Muscle of back (tissue), 13 donors: ENCODE data around the gene AKR1B15. TPM values are rescaled to one million over a fixed set of nuclear protein-coding genes. Genes with fewer than 3 reads are reported as not detected.
"Not testable (repeated sequence)": the region's sequence is repeated elsewhere in the genome, so short reads cannot be mapped to it uniquely, and the experiment has no call there.

Experiments
- DNase-seq, 3 donors: peaks; one replicate each; pipeline versions ENCODE4 v3.0.0 to v3.0.0-alpha.2; 2013
- long read RNA-seq, 9 donors: transcript quantifications; one replicate each; lab custom pipeline, GENCODE V29; 2026
- polyA plus RNA-seq, 10 donors: library from polyadenylated mRNA; unstranded; fragments of 120-200 nt; gene quantifications; one replicate each; pipeline ENCODE4 v1.2.1, GENCODE V29; 2013; ENCODE audit not compliant: insufficient read length in 10 of 10

The AKR1B15 gene
- polyA plus RNA-seq: under 1 TPM in 9 of 10 donors, not detected in 1; 0.08 to 0.67 (median 0.27) TPM
- long read RNA-seq, donor 1: 0 reads
- long read RNA-seq, donor 2: 0 reads
- long read RNA-seq, donor 3: 0 reads
- long read RNA-seq, donor 4: 0 reads
- long read RNA-seq, donor 5: 0 reads
- long read RNA-seq, donor 6: 0 reads
- long read RNA-seq, donor 7: 0 reads
- long read RNA-seq, donor 8: 0 reads
- long read RNA-seq, donor 9: 0 reads

DNA sequence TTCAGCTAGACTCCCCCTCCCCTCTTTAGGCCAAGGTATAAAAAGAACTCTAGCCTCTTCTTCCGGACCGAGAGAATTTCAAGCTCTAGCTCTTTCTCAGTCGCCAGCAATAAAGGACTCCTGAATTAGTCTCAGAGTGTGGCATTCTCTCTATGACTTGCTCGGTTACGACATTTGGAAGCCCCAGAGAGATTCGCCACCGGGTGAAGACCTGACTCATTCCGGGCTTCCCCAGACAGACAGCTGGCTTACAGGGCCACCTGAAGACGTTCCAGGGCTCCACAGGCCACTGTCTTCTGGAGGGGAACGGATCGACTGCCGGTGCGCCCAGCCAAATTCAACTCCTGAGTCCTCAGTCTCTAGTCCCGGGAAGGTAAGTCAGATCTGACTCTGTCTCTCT, at the start of gene AKR1B15:
Gene AKR1B15 (plus strand): TSS at position 234 of the 400 bp plus-strand sequence. CDS start 15,510 bp downstream, outside the sequence.
- no peak for DNase-seq

GRCh38 chr7:134500406-134500805, 48.5 kb upstream of the AKR1B15 start:
- DNase-seq: no peak

GRCh38 chr7:134500982-134501381, 47.9 kb upstream of the AKR1B15 start:
- no peak for DNase-seq

DNA sequence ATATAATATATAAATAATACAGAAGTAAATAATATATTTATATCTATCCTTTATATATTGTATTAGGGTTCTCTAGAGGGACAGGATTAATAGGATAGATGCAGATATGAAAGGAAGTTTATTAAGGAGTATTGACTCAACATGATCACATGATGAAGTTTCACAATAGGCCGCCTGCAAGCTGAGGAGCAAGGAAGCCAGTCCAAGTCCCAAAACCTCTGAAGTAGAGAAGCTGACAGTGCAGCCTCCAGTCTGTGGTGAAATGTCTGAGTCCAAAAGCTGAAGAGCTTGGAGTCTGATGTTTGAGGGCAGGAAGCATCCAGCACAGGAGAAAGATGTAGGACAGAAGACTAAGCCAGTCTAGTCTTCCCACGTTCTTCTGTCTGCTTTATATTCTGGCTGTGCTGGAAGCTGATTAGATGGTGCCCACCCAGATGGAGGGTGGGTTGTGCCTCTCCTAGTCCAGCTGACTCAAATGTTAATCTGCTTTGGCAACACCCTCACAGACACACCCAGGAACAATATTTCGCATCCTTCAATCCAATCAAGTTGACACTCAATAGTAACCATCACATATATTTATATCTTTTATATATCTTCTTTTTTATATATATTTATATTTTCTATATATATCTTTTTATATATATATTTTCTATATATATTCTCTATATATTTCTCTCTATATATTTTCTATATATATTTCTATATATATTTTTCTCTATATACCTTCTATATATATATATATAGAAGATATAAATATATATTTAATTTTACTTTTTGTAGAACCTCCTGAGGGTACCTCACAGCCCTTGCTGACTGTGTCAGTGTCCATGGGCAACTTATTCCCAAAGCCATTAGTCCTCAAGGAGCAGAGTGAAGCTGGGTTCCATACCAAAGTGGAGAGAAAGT, 46.2 kb upstream of the AKR1B15 start:
- no peak for DNase-seq

DNA sequence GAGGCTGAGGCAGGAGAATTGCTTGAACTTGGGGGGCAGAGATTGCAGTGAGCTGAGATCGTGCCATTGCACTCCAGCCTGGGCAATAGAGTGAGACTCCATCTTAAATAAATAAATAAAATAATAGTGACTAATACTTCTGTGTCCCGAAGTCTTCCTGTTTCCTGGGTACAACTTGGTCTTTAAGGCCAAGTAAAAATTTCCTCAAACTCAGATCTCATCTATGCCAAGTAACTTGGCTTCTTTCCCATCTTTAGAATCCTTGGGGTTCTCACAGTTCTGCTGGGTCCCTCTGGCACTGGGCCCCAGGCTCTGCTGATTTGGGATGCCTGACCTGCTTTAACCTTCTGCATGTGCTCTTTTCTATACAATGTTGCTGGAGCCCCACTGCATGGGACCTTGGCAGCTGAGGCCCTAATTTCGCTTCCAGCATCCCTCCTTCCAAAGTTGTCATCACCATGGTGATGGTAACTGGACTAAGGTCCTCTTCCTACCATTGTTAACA, 44.2 kb upstream of the AKR1B15 start:
- no peak for DNase-seq

DNA sequence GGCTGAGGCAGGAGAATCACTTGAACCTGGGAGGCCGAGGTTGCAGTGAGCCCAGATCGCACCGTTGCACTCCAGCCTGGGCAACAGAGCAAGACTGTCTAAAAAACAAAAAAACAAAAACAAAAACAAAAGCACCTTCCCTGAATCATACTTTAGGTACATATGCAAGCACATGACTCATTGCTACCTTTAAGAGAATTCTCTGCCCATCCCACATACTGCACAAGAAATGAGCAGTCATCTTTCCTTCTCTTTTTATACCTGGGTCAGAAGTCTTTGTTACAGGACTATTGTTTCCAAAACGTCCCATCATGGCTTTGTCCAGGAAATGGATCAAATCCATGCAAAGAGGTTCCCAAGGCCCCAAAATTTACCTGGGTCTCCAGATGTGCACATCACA, 43.1 kb upstream of the AKR1B15 start:
- no peak for DNase-seq

GRCh38 chr7:134509010-134509409, 39.9 kb upstream of the AKR1B15 start:
- no peak for DNase-seq

DNA sequence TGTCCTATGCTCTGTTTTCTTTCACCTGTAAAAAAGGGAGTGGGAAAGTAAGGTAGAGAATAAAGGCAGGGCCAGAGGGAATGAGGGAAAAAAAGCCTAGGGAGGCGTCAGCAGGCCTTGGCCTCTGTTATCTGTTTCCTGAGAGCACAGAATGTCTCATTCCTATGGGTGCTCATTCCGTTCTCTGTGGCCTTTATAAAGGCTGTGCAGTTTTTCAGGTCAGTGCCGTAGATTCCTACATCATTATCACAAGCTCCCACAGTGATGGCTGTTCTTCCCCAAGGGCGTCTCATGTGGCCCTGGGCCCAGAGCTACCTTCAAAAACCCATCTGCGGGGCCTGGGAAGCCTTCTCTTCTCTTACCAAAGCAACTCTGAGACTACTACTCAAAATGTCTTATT, 38.3 kb upstream of the AKR1B15 start:
- DNase-seq: no peak

DNA sequence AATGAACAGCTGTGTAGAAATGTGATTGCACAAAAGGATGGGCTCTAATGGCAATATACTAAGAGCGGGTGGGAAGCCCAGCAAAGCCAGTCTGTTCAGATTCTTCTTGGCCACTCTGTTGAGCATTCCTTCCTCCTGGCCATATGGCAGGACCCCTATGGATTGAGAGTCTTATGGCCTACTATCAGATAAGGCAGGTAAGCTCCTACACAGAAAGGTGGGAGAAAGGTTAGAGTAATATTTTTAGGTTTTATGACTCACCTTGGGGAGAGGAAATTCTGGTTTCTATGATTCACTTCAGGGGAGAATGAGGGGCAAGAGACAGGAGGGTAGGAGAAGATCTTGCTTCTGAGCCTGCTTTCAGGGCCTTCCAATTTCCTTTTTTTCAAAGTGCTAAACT, 36.6 kb upstream of the AKR1B15 start:
- DNase-seq: no peak

- peak; percentile 27 to 66 (median 38) for DNase-seq
Observed at GRCh38 chr7:134513169-134513752, 35.6 kb upstream of the AKR1B15 start.

DNA sequence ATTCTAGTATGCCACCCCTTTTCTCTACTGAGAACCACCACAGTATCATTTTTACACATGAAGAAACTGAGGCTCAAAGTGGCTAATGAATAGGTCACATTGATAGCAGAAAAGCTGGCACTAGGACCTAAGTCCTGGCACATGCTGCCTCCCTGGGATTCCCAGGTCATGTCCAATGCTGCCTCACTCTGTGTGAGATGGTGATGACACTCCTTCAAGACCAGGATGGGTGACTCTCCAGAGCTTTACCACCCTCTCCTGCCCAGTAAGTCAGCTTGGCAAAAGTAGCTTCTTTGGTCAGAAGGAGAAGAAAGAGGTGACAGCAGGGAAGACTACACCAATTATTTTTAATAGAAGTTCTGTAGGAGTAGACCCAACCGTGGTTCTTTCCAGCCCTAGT, 34.8 kb upstream of the AKR1B15 start:
- DNase-seq: no peak

DNA sequence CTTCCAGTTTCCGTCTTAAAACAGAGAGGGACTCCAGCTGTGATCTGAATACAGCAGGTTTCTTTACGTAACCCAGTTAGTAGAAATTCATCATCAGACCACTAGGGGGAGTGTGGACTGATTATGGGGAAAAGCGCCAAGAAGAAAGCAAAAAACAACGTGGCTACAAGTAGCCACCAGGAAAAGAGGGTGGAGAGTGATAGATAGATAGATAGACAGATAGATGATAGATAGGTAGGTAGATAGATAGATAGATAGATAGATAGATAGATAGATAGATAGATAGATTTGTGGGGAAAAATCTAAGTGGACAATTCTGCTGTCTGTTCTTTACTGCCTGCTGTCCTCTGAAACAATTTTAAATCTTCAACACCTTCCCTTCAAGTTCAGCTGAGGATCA, 34.2 kb upstream of the AKR1B15 start:
- peak; percentile 63 to 74 (median 68) for DNase-seq

DNA sequence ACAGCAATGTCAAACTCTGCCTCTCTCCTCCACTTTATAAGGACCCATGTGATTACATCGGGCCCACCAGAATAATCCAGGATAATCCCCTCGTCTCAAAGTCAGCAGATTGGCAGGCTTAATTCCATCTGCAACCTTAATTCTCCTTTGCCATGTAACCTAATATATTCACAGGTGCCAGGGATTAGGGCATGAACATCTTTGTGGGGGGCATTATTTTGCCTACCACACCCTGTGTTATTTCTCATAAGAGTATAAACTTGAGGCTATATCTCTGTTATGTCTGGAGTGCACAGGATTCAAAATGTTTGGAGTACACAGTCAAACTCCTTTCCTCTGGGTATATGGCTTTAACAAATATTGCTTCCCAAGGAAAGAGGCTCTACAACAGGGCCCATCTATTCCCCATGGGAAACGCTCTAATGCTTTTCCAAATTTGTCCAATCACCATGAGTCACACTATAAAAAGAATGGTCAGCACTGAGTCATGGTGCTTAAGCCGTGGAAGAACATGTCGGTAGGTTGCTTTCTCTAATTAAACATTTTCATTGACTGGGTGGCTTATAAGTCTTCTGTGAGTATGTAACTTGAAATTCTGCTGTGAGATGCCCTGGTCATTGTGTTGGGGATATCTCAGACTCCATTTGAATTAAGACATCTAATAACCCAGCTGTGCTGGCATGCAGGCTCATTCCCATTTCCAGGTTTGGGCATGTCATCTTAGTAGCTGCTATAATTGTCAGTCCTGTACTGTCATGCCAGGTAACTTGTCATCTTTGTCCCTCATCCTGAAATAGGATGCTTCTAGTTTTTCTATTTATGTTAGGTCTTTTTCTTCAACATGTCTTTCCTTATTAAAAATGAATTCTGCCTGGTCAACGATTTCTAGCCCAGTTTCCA, 33.1 kb upstream of the AKR1B15 start:
- DNase-seq: peak in 1 of 3 donors; percentile 68

GRCh38 chr7:134520130-134520529, 28.8 kb upstream of the AKR1B15 start:
- no peak for DNase-seq

DNA sequence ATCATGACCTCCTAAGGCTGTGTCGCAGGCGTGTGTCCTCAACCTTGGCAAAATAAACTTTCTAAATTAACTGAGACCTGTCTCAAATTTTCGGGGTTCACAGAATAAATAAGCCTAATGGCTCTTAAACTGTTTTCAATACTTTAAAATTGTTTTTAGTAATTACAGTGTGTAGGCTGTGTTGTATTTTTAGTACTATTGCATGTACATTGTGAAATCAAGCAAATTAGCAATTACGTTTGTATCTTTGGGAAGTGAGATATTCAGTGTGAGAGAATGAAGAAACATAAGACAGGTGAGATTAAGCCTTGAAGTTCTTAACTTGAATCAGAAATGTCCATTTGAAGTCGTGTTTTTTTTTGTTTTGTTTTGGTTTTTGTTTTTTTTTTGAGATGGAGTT, 26.3 kb upstream of the AKR1B15 start:
- no peak for DNase-seq

DNA sequence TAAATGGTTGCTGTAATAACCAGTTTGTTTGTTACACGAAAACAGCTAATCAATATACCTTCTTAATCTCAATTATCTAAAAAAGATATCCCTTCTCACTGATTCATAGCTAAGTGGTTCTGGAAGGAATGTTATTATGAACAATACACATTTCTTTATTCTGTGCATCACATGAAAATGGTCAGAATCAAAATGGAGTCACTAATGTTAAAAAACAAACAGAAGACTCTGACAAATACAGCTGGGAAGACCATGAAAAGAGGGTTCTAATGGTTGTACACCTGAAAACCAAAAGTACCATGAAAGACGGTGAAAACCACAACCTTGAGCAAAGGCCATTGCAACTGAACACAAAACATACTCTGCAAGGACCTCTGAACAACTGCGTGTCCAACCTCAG, 23.5 kb upstream of the AKR1B15 start:
- DNase-seq: not testable (repeated sequence)

- not testable (repeated sequence) for DNase-seq
Observed at GRCh38 chr7:134526552-134527248, 22.2 kb upstream of the AKR1B15 start.

GRCh38 chr7:134527979-134528371, 20.9 kb upstream of the AKR1B15 start:
- peak; percentile 64 to 83 (median 69) for DNase-seq

- no peak for DNase-seq
Observed at GRCh38 chr7:134528749-134529148, 20.2 kb upstream of the AKR1B15 start.

DNA sequence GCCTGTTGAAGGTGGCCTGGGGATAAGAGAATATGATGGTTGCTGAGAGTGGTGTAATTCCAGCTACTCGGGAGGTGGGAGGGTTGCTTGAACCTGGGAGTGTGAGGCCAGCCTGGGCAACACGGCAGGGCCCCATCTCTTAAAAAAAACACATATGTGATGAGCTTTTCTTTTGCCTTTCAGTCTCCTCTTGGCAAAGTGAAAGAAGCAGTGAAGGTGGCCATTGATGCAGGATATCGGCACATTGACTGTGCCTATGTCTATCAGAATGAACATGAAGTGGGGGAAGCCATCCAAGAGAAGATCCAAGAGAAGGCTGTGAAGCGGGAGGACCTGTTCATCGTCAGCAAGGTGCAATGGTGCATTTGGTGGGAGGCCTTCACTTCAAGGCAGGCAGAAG, 18.4 kb upstream of the AKR1B15 start:
- DNase-seq: no peak
